ENCODE data around the gene VPS18. TPM values are rescaled to one million over a fixed set of nuclear protein-coding genes. Genes with fewer than 3 reads are reported as not detected.

Gene VPS18
- total RNA-seq, 2 donors from 2014 or later, result 26.6 to 29.0 TPM

GRCh38 chr15:40854161-40854560 is 40.1 kb upstream of the VPS18 start:
- 93% methylated on average over 10 of the region's 10 CpGs; no CpG with 5 or more reads in 1 of the 2 experiments for WGBS, 2 experiments (ENCODE audit: insufficient coverage in 1 of 2, insufficient read length in 1 of 2)
- H3K4me3 Mint-ChIP-seq, result no peak overlapping the region
- peaks cover 4% of the 10 kb centered on the region for H3K4me1 Mint-ChIP-seq
- H3K36me3 Mint-ChIP-seq (ENCODE audit: low read depth), result peaks cover 57% of the 10 kb centered on the region
- Histone ChIP-seq H3K4me3 (ENCODE audit: low read length) (no peak overlapping the region), H3K9ac (ENCODE audit: extremely low read depth, low read length, poor library complexity, severe bottlenecking) (no peak overlapping the region), H3K36me3 (ENCODE audit: control insufficient read depth, insufficient read depth, low read length) (peaks cover 23% of the 10 kb centered on the region), H3K27ac (ENCODE audit: low read depth, low read length) (no peak overlapping the region), H3K27me3 (ENCODE audit: control insufficient read depth, insufficient read depth, low read length, poor library complexity, severe bottlenecking) (no peaks in the 10 kb centered on the region), H3K9me3 (ENCODE audit: control insufficient read depth, low read length) (no peaks in the 10 kb centered on the region), H3K4me1 (ENCODE audit: control insufficient read depth, insufficient read depth, low read length) (no peaks in the 10 kb centered on the region)
- H3K27ac Mint-ChIP-seq, result no peak overlapping the region
- DNase-seq, result no peak
- H3K27me3 Mint-ChIP-seq (ENCODE audit: insufficient read depth), result no peaks in the 10 kb centered on the region
- H3K9me3 Mint-ChIP-seq, result no peaks in the 10 kb centered on the region
- no peak for TF ChIP-seq CTCF (conservative IDR thresholded peaks at IDR 0.05)

DNA sequence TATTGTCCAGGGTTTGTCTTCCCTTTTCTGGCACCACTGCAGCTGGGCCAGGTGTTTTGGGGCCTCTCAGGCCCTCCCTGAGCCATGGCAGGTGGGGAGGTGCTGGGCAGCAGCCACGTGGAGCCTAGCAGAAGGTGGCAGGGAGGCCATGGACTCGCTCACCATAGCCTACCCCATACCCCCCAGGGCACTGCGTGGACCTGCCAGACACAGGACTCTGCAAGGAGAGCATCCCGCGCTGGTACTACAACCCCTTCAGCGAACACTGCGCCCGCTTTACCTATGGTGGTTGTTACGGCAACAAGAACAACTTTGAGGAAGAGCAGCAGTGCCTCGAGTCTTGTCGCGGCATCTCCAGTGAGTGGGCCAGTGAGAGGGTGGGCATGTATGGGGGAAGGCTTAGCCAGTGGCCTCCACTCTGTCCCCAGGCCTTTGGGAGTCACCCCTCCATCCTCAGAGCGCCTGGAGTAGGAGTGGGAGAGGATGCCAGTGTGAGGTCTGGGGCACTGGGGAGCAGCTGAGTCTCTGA is 38.5 kb upstream of the VPS18 start:
- Histone ChIP-seq H3K9me3 (ENCODE audit: control insufficient read depth, low read length) (no peaks in the 10 kb centered on the region), H3K36me3 (ENCODE audit: control insufficient read depth, insufficient read depth, low read length) (peaks cover 23% of the 10 kb centered on the region), H3K4me3 (ENCODE audit: low read length) (no peak overlapping the region), H3K27ac (ENCODE audit: low read depth, low read length) (no peak overlapping the region), H3K27me3 (ENCODE audit: control insufficient read depth, insufficient read depth, low read length, poor library complexity, severe bottlenecking) (no peaks in the 10 kb centered on the region), H3K9ac (ENCODE audit: extremely low read depth, low read length, poor library complexity, severe bottlenecking) (no peak overlapping the region), H3K4me1 (ENCODE audit: control insufficient read depth, insufficient read depth, low read length) (no peaks in the 10 kb centered on the region)
- DNase-seq, result no peak
- peaks cover 45% of the 10 kb centered on the region for H3K36me3 Mint-ChIP-seq (ENCODE audit: low read depth)
- no peaks in the 10 kb centered on the region for H3K9me3 Mint-ChIP-seq
- no peak for TF ChIP-seq CTCF (conservative IDR thresholded peaks at IDR 0.05)
- no peak overlapping the region for H3K4me3 Mint-ChIP-seq
- H3K27ac Mint-ChIP-seq, result no peak overlapping the region
- H3K27me3 Mint-ChIP-seq (ENCODE audit: insufficient read depth), result no peaks in the 10 kb centered on the region
- H3K4me1 Mint-ChIP-seq, result peaks cover 4% of the 10 kb centered on the region
- 89 to 90% methylated on average over 2 to 13 of the region's 13 CpGs for WGBS, 2 experiments (ENCODE audit: insufficient coverage in 1 of 2, insufficient read length in 1 of 2)

- Mint-ChIP-seq H3K27ac (no peak overlapping the region), H3K9me3 (no peaks in the 10 kb centered on the region), H3K4me1 (peaks cover 4% of the 10 kb centered on the region), H3K36me3 (ENCODE audit: low read depth) (peaks cover 39% of the 10 kb centered on the region), H3K27me3 (ENCODE audit: insufficient read depth) (no peaks in the 10 kb centered on the region), H3K4me3 (no peak overlapping the region)
- DNase-seq, result no peak
- no peak for TF ChIP-seq CTCF (conservative IDR thresholded peaks at IDR 0.05)
- Histone ChIP-seq H3K27ac (ENCODE audit: low read depth, low read length) (no peak overlapping the region), H3K4me3 (ENCODE audit: low read length) (no peak overlapping the region), H3K9ac (ENCODE audit: extremely low read depth, low read length, poor library complexity, severe bottlenecking) (no peak overlapping the region), H3K27me3 (ENCODE audit: control insufficient read depth, insufficient read depth, low read length, poor library complexity, severe bottlenecking) (no peaks in the 10 kb centered on the region), H3K9me3 (ENCODE audit: control insufficient read depth, low read length) (no peaks in the 10 kb centered on the region), H3K36me3 (ENCODE audit: control insufficient read depth, insufficient read depth, low read length) (peaks cover 23% of the 10 kb centered on the region), H3K4me1 (ENCODE audit: control insufficient read depth, insufficient read depth, low read length) (no peaks in the 10 kb centered on the region)
- 90% methylated on average over 8 of the region's 8 CpGs; no CpG with 5 or more reads in 1 of the 2 experiments for WGBS, 2 experiments (ENCODE audit: insufficient coverage in 1 of 2, insufficient read length in 1 of 2)
These were observed 37.5 kb upstream of the VPS18 start for GRCh38 chr15:40856746-40857145.

Data from endodermal cell (in vitro differentiated cells).